Esophagus muscularis mucosa (tissue), 4 donors: ENCODE data around the gene FPR1. TPM values are rescaled to one million over a fixed set of nuclear protein-coding genes. Genes with fewer than 3 reads are reported as not detected.
"Not testable (repeated sequence)": the region's sequence is repeated elsewhere in the genome, so short reads cannot be mapped to it uniquely, and the experiment has no call there.

Experiments
- DNase-seq: peaks from one replicate; pipeline ENCODE4 v3.0.0-alpha.2; 2017; ENCODE audit errors: extremely low spot score
- H3K27ac ChIP-seq, 4 donors: fragments of 200-600 bp; sonication (generic); replicated peaks in 1 of 4; 1 replicate in 3 of 4; 2 replicates in 1 of 4; pipeline ENCODE4 v1.5.1; 2016 to 2019; ENCODE audit warnings: mild to moderate bottlenecking in 1 of 4
- H3K27me3 ChIP-seq, 4 donors: fragments of 200-600 bp; sonication (generic); one replicate each; pipeline versions ENCODE4 v1.5.1 to v1.6.0; 2016 to 2019
- H3K36me3 ChIP-seq, 4 donors: fragments of 200-600 bp; sonication (generic); one replicate each; pipeline ENCODE4 v1.5.1; 2016 to 2019
- H3K4me1 ChIP-seq, 4 donors: fragments of 200-600 bp; sonication (generic); one replicate each; pipeline ENCODE4 v1.5.1; 2016 to 2019
- H3K4me3 ChIP-seq, 4 donors: fragments of 200-600 bp; sonication (generic); 1 replicate in 2 of 4; 2 replicates in 2 of 4; pipeline ENCODE4 v1.5.1; 2016 to 2019; ENCODE audit warnings: mild to moderate bottlenecking in 4 of 4, moderate library complexity in 1 of 4
- H3K9me3 ChIP-seq, 4 donors: fragments of 200-600 bp; sonication (generic); 1 replicate in 3 of 4; 2 replicates in 1 of 4; pipeline ENCODE4 v1.5.1; 2016 to 2019
- EP300 ChIP-seq: sonication (generic); formaldehyde crosslinking; IDR thresholded peaks from one replicate; pipeline ENCODE4 v1.6.1; 2017; ENCODE audit warnings: antibody characterized with exemption
- POLR2A ChIP-seq: fragments of 450-650 bp; IDR thresholded peaks from one replicate; pipeline ENCODE4 v1.6.1; 2017; ENCODE audit warnings: antibody characterized with exemption, moderate library complexity, mild to moderate bottlenecking, low read depth
- POLR2AphosphoS5 ChIP-seq, 2 donors: sonication (generic); formaldehyde crosslinking; IDR thresholded peaks; one replicate each; pipeline ENCODE4 v1.6.1; 2017; ENCODE audit warnings: antibody characterized with exemption in 2 of 2
- WGBS: methylation state at CpG from one replicate; pipeline ENCODE4 v1.1.5; 2018; 5-methylcytosine and 5-hydroxymethylcytosine counted together
- intact Hi-C: fragments of 100-400 bp; cut with DNase I; formaldehyde crosslinking; loops from one replicate; pipeline ENCODE4 v1.15.1; 2023
- total RNA-seq, 4 donors: library from RNA; depleted of rRNA; stranded (reverse); fragments of >200 nt; gene quantifications; one replicate each; pipeline versions ENCODE4 v1.1.0 to v1.2.1, GENCODE V29; 2016
- TF ChIP-seq, protein P1 (sequence below), 3 experiments: fragments of 200-600 bp in 2 of 3; fragments of 450-650 bp in 1 of 3; sonication (generic) in 2 of 3; IDR thresholded peaks; one replicate each; pipeline ENCODE4 v1.5.1; 2017 to 2019; ENCODE audit warnings: antibody characterized with exemption in 3 of 3, mild to moderate bottlenecking in 2 of 3, moderate library complexity in 1 of 3

Gene FPR1
- total RNA-seq, 4 donors from 2014 or later = 3.7 to 38.9 (median 7.7) TPM

DNA sequence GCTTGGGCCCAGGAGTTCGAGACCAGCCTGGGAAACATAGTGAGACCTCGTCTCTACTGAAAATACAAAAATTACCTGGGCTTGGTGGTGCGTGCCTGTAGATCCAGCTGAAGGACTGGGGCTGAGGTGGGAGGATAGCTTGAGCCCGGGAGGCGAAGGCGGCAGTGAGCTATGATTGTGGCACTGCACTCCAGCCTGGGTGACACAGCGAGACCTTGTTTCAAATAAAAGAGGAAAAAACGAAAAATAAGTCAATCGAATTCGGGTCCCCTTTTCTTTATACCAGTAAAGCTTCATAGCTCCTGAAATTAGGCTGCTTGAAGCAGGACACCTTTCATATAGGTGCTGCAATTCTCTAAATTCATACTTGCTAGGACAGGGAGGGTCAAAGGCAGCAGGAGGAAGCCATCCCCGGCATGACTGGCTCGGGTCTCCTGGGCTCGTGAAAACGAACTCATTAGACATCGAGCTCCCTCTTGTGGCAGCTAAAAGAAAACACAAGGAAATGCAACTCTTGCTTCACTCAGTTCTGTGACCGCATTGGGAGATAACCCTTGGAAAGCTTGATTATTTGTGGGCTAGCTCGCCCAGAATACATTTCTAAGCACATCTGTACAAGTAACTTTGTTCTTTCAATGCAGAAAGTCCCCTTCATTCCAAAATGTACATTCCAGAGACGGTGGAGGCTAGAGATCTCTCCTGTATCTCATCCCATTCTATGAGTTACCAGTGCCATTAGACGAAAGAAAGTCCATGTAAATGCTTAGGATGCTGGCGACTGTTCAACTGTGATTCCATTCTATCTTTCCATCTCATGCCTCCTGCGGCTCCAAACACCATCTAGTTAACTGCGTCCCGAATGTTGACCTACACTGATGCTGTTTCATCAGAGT is 26.1 kb upstream of the FPR1 start:
- no peak for TF ChIP-seq POLR2A
- no peak for TF ChIP-seq POLR2AphosphoS5 (IDR thresholded peaks at IDR 0.05)
- TF ChIP-seq EP300 = no peak
- TF ChIP-seq, protein P1, sequence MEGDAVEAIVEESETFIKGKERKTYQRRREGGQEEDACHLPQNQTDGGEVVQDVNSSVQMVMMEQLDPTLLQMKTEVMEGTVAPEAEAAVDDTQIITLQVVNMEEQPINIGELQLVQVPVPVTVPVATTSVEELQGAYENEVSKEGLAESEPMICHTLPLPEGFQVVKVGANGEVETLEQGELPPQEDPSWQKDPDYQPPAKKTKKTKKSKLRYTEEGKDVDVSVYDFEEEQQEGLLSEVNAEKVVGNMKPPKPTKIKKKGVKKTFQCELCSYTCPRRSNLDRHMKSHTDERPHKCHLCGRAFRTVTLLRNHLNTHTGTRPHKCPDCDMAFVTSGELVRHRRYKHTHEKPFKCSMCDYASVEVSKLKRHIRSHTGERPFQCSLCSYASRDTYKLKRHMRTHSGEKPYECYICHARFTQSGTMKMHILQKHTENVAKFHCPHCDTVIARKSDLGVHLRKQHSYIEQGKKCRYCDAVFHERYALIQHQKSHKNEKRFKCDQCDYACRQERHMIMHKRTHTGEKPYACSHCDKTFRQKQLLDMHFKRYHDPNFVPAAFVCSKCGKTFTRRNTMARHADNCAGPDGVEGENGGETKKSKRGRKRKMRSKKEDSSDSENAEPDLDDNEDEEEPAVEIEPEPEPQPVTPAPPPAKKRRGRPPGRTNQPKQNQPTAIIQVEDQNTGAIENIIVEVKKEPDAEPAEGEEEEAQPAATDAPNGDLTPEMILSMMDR (IDR thresholded peaks at IDR 0.05) = peak; percentile 59 to 80 (median 61)
- DNase-seq = peak; percentile 62
- intact Hi-C loops = loop anchor here (2.0 to 10.0 kb wide), 2 partner anchors 123 to 305 kb away; no protein-coding TSS in a partner anchor
- H3K27me3 ChIP-seq = peaks cover 0 to 50% (median 7%) of the 10 kb centered on the region in 4 donors
- 28% methylated on average over 23 of the region's 23 CpGs for WGBS
- H3K4me1 ChIP-seq = peaks cover 3 to 7% (median 7%) of the 10 kb centered on the region in 4 donors
- no peak overlapping the region for H3K27ac ChIP-seq
- H3K36me3 ChIP-seq = no peaks in the 10 kb centered on the region
- no peaks in the 10 kb centered on the region for H3K9me3 ChIP-seq
- H3K4me3 ChIP-seq = no peak overlapping the region

- intact Hi-C loops = loop anchor here (2.0 to 10.0 kb wide), 2 partner anchors 122 to 304 kb away; no protein-coding TSS in a partner anchor
- H3K4me3 ChIP-seq, H3K9me3 ChIP-seq, H3K27ac ChIP-seq, DNase-seq, H3K4me1 ChIP-seq, H3K36me3 ChIP-seq: not testable (repeated sequence)
- WGBS = 90% methylated on average over 1 of the region's 1 CpG
- H3K27me3 ChIP-seq = peaks cover 0 to 52% (median 7%) of the 10 kb centered on the region in 4 donors
Observed at GRCh38 chr19:51776561-51776960, 24.9 kb upstream of the FPR1 start.

DNA sequence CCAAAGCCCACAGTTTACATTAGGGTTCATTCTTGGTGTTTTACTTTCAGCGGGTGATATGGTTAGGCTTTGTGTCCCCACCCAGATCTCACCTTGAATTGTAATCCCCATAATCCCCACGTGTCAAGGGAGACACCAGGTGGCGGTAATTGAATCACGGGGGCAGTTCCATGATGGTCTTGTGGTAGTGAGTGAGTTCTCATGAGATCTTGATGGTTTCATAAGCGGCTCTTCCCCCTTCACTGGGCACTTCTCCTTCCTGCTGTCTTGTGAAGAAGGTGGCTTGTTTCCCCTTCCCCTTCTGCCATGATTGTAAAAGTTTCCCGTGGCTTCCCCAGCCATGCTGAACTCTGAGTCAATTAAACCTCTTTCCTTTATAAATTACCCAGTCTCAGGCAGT is 21.3 kb upstream of the FPR1 start:
- 47% methylated on average over 6 of the region's 6 CpGs for WGBS
- Histone ChIP-seq H3K4me3 (no peak overlapping the region), H3K27ac (no peak overlapping the region), H3K36me3 (no peaks in the 10 kb centered on the region), H3K4me1 (peaks cover 1 to 6% (median 5%) of the 10 kb centered on the region in 4 donors), H3K27me3 (peaks cover 0 to 46% (median 2%) of the 10 kb centered on the region in 4 donors), H3K9me3 (no peaks in the 10 kb centered on the region)
- intact Hi-C loops = loop anchor here (10.0 kb wide), 1 partner anchor 118 kb away; no protein-coding TSS in a partner anchor
- no peak for TF ChIP-seq POLR2A
- no peak for TF ChIP-seq EP300
- TF ChIP-seq POLR2AphosphoS5 (IDR thresholded peaks at IDR 0.05) = no peak
- TF ChIP-seq, protein P1 (IDR thresholded peaks at IDR 0.05) = no peak
- no peak for DNase-seq

DNA sequence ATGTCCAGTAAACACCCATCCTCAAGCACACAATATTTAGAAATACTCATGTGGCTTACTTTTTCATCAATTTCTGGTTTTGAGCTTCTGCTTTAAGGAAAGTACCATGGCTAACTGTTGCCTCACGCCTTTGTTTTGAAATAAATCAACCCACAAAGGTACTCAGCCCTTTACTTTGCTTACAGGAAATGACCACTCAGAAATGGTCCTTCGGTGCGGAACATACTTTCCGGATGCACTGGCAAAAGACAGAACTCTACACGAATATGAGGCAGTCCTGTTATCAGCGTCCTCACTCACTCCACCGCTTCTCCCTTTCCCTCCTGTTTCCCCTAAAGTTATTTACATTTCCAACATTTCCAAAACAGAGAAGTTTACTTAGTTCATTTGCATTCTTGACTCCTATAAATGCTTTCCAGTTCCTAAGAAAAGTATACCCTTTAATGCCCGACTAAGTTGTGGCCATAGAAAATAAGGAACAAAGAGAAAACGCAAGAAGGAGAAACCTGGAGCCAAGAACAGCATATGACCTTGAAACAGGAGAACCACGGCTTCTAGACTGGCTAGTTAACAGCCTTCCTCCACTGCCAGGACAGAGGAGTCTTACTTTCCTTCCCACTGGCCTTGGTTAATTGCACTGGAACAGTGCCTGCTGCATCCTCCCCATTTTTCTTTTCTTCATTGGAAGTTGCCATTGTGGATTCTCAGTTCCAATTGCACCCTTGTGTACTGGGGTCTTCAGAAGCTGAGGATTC is 19.9 kb upstream of the FPR1 start:
- H3K4me1 ChIP-seq = no peaks in the 10 kb centered on the region
- 59% methylated on average over 10 of the region's 10 CpGs for WGBS
- no peak overlapping the region for H3K4me3 ChIP-seq
- no peaks in the 10 kb centered on the region for H3K36me3 ChIP-seq
- no peak for DNase-seq
- no peak overlapping the region for H3K27ac ChIP-seq
- intact Hi-C loops = loop anchor here (10.0 kb wide), 1 partner anchor 117 kb away; no protein-coding TSS in a partner anchor
- TF ChIP-seq POLR2A = no peak
- peaks cover 0 to 40% (median 2%) of the 10 kb centered on the region in 4 donors for H3K27me3 ChIP-seq
- H3K9me3 ChIP-seq = no peaks in the 10 kb centered on the region

DNA sequence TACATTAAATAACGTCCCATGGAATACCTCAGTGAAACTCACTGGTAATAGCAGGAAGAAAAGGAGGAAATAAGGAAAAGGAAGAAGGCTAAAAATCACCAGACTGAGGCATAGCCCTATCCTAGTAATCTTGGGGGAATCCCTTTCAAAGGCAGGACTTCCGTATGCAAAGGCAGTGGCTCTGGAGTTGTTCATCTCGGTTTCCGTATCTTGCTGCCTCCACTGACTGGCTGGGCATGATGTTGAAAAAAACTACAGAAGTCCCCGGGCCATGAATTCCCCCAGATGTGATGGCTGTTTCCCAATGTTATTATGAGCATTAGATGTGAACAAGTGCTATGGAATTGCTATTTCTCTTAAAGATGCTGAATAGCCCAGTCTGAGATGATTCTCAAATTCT is 14.8 kb upstream of the FPR1 start:
- WGBS = 62% methylated on average over 5 of the region's 5 CpGs
- H3K4me1 ChIP-seq = no peaks in the 10 kb centered on the region
- intact Hi-C loops = no loop called here
- H3K36me3 ChIP-seq = no peaks in the 10 kb centered on the region
- no peak overlapping the region for H3K27ac ChIP-seq
- H3K9me3 ChIP-seq = no peaks in the 10 kb centered on the region
- peaks cover 0 to 35% (median 0%) of the 10 kb centered on the region in 4 donors for H3K27me3 ChIP-seq
- DNase-seq = no peak
- no peak overlapping the region for H3K4me3 ChIP-seq
- no peak for TF ChIP-seq EP300
- TF ChIP-seq POLR2AphosphoS5 (IDR thresholded peaks at IDR 0.05) = no peak
- no peak for TF ChIP-seq POLR2A
- TF ChIP-seq, protein P1 (IDR thresholded peaks at IDR 0.05) = no peak
